ENCODE data around the gene ANKRD13C. TPM values are rescaled to one million over a fixed set of nuclear protein-coding genes. Genes with fewer than 3 reads are reported as not detected.
A peak's percentile ranks its signal among the peaks of the same experiment; 100 is the strongest.
"Not testable (repeated sequence)": the region's sequence is repeated elsewhere in the genome, so short reads cannot be mapped to it uniquely, and the experiment has no call there.

Gene ANKRD13C, protein sequence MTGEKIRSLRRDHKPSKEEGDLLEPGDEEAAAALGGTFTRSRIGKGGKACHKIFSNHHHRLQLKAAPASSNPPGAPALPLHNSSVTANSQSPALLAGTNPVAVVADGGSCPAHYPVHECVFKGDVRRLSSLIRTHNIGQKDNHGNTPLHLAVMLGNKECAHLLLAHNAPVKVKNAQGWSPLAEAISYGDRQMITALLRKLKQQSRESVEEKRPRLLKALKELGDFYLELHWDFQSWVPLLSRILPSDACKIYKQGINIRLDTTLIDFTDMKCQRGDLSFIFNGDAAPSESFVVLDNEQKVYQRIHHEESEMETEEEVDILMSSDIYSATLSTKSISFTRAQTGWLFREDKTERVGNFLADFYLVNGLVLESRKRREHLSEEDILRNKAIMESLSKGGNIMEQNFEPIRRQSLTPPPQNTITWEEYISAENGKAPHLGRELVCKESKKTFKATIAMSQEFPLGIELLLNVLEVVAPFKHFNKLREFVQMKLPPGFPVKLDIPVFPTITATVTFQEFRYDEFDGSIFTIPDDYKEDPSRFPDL
- total RNA-seq = 10 to 100 TPM; 24.7 to 26.9 (median 26.5) TPM

DNA sequence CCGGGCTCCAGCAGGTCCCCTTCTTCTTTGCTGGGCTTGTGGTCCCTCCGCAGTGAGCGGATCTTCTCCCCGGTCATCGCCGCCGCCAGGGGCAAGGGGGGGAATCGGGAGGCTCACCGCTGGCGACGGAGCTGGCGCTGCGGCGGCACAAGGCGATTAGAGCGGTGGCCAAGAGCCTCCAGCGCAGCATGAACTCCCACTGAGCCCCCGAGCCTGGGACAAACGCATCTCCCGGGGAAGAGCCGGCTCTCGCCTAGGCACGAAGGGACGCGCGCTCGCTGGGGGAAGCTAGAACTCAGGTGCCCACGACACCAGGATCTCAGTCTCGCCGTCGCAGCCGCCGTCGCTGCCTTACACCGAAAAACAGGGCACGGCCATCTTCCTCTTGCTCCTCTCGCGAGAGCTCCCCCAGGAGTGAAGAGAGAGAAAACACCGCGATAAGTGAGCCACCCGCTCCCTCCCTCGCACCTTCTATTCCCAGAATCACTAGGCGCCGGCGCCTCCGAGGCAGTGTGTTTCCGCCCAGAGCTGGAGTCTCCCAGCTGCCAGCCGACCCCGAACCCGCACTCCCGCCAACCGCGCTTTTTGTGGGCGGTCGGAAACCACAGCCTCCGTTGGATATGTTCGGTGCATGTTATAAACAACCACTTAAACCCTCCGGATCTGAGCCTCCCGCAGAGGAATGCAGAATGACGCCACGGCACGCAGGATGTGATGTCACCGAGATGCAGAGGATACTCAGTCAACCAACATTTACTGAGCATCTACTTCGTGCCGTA, at the start of gene ANKRD13C:
Gene ANKRD13C (minus strand): TSS at position 391 of the 779 bp plus-strand sequence. CDS start 314 bp downstream, at position 77.
- no peaks in the 10 kb centered on the region for H3K27me3 Mint-ChIP-seq (ENCODE audit: low read depth)
- peaks cover 41% of the 10 kb centered on the region for H3K4me1 Mint-ChIP-seq (ENCODE audit: low read depth)
- peaks cover 6% of the 10 kb centered on the region for H3K36me3 Mint-ChIP-seq (ENCODE audit: insufficient read depth)
- H3K4me3 Mint-ChIP-seq = peak within 1 kb of the TSS; percentile 93
- H3K9me3 Mint-ChIP-seq = no peaks in the 10 kb centered on the region
- DNase-seq = peak; percentile 85
- peak; percentile 92 to 94 for ATAC-seq

DNA sequence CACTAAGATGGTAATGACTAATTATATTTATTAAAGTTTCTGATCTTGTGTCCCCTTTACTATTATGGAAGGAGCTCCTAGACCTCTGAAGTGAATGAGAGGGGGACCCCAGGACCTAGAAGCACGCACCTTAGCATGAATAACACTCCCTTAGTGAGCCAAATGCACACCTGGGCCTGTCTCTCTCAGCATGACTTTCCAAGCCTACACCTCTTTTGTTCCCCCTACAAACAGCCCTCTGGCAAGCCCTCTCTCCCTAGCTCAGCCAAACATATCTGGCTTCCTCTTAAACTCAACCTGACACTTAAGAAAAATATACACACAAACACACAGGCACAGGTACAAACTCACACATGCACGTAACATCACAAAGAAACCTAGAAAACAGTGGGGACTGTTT, 49.2 kb upstream of the ANKRD13C start:
- DNase-seq (no peak), ATAC-seq (no peak)
- Mint-ChIP-seq H3K9me3 (no peaks in the 10 kb centered on the region), H3K36me3 (ENCODE audit: insufficient read depth) (no peaks in the 10 kb centered on the region), H3K4me1 (ENCODE audit: low read depth) (no peaks in the 10 kb centered on the region), H3K4me3 (no peak overlapping the region), H3K27me3 (ENCODE audit: low read depth) (peaks cover 18% of the 10 kb centered on the region)

DNA sequence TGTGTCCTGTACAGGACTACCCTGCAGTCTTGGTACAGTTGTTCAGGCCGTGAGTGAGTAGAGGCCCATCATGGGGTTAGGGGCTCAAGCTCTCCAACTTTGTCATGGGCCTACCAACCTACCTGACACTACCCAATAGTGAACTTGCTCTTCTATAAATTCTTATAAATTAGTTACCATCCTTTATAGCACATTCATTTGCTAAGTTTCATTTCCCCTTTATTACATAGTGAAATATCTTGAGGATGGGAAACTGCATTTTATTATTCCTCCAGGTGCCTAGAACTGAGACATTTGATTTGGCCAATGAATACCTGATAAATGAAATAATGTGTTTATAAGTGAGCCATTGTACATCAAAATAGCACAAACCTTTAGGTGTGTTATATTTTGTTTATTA, 47.5 kb upstream of the ANKRD13C start:
- H3K36me3 Mint-ChIP-seq (ENCODE audit: insufficient read depth) = no peaks in the 10 kb centered on the region
- no peaks in the 10 kb centered on the region for H3K4me1 Mint-ChIP-seq (ENCODE audit: low read depth)
- no peak overlapping the region for H3K4me3 Mint-ChIP-seq
- no peak for ATAC-seq
- H3K9me3 Mint-ChIP-seq = no peaks in the 10 kb centered on the region
- peaks cover 18% of the 10 kb centered on the region for H3K27me3 Mint-ChIP-seq (ENCODE audit: low read depth)
- DNase-seq = no peak

DNA sequence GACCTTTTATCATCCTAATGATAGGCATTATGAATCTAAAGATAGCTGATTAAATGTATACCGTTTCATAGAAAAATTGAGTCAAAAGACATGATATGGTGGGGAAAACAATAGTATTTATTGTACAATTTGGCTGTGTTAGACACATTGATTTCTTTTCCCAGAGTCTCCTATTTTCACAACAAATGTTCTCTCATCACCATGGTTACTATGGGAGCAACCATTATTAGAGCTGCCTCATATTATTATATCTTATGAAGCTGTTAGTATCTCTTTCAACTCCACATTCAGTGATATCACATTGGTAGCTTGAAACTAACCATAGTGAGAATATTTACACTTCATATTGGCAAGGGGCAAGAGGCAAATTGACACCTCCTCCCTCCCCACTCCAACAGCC, 45.8 kb upstream of the ANKRD13C start:
- no peak for ATAC-seq
- no peak overlapping the region for H3K4me3 Mint-ChIP-seq
- no peaks in the 10 kb centered on the region for H3K4me1 Mint-ChIP-seq (ENCODE audit: low read depth)
- H3K27me3 Mint-ChIP-seq (ENCODE audit: low read depth) = peaks cover 18% of the 10 kb centered on the region
- H3K36me3 Mint-ChIP-seq (ENCODE audit: insufficient read depth) = no peaks in the 10 kb centered on the region
- DNase-seq = no peak
- no peaks in the 10 kb centered on the region for H3K9me3 Mint-ChIP-seq

DNA sequence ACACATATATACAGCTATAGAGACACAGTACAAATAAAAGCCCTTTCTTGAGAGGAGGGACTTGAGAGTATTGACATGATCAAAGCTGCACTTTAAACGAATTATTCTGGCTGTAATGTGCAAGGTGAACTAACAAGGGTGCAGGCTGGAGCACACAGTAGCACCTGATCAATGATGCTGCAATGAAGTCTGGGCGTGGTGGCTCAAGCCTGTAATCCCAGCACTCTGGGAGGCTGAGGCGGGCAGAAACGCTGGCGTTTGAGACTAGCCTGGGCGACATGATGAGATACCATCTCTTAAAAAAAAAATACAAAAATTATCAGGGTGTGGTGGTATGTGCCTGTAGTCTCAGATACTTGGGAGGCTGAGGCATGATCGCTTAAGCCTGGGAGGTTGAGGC, 42.5 kb upstream of the ANKRD13C start:
- no peaks in the 10 kb centered on the region for H3K36me3 Mint-ChIP-seq (ENCODE audit: insufficient read depth)
- H3K9me3 Mint-ChIP-seq = no peaks in the 10 kb centered on the region
- ATAC-seq (no peak), DNase-seq (no peak)
- H3K27me3 Mint-ChIP-seq (ENCODE audit: low read depth) = peaks cover 10% of the 10 kb centered on the region
- no peak overlapping the region for H3K4me3 Mint-ChIP-seq
- H3K4me1 Mint-ChIP-seq (ENCODE audit: low read depth) = no peaks in the 10 kb centered on the region

DNA sequence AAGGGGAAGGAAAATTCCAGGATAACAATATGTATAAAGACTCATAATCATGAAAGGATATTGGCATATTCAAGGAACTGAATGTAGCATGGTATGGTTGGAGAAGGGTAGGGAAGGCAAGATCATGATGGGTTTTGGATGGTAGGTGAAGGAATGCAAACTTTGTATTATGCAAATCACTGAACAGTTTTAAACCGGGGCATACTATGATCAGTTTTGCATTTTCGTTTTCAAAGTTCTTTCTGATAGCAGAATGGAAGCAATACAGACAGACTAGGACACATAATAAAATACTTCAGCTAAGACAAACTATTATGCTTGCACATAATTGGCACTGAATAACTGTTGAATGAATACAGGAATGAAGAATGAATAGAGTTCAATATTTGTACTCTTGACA, 42.1 kb upstream of the ANKRD13C start:
- ATAC-seq = no peak

DNA sequence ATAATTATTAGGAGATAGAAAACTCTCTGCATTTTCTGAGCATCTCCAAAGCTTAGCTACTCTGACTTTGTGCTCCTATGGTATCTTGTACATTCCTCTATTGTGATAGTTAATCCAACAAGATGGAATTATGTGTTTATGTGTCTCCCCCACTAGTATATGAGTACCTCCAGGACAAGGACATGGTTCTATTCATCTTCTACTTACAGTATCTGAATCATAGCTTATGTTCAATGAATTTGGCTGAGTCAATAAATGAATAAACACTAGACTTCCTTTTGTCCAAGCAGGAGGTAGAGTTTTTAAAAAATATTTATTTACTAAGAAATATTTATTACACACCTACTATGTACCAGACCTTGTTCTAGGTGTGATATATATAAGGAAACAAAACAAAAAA, 38.1 kb upstream of the ANKRD13C start:
- Mint-ChIP-seq H3K4me1 (ENCODE audit: low read depth) (no peaks in the 10 kb centered on the region), H3K9me3 (no peaks in the 10 kb centered on the region), H3K4me3 (no peak overlapping the region), H3K36me3 (ENCODE audit: insufficient read depth) (no peaks in the 10 kb centered on the region), H3K27me3 (ENCODE audit: low read depth) (peaks cover 12% of the 10 kb centered on the region)
- no peak for ATAC-seq
- no peak for DNase-seq

More for the DNA sequence above, 42.1 kb upstream of the ANKRD13C start:
- no peak for DNase-seq
- H3K4me1 Mint-ChIP-seq (ENCODE audit: low read depth) = no peaks in the 10 kb centered on the region
- H3K27me3 Mint-ChIP-seq (ENCODE audit: low read depth) = peaks cover 10% of the 10 kb centered on the region
- no peak overlapping the region for H3K4me3 Mint-ChIP-seq
- no peaks in the 10 kb centered on the region for H3K36me3 Mint-ChIP-seq (ENCODE audit: insufficient read depth)
- no peaks in the 10 kb centered on the region for H3K9me3 Mint-ChIP-seq

DNA sequence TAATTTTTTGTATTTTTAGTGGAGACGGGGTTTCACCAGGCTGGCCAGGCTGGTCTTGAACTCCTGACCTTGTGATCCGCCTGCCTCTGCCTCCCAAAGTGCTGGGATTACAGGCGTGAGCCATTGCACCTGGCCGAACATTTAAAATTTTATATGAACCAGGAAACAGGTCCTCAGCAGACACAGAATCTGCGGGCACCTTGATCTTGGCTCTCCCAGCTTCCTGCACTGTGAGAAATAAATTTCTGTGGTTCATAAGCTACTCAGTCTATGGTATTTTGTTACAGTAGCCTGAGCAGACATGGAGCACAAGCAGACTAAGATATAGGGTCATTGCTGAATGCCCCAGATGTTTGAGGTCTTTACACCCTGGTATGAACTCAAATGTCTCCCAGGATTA, 33.0 kb upstream of the ANKRD13C start:
- H3K9me3 Mint-ChIP-seq = no peaks in the 10 kb centered on the region
- no peak for ATAC-seq
- no peak overlapping the region for H3K4me3 Mint-ChIP-seq
- no peak for DNase-seq
- H3K36me3 Mint-ChIP-seq (ENCODE audit: insufficient read depth) = no peaks in the 10 kb centered on the region
- H3K27me3 Mint-ChIP-seq (ENCODE audit: low read depth) = peaks cover 10% of the 10 kb centered on the region
- H3K4me1 Mint-ChIP-seq (ENCODE audit: low read depth) = no peaks in the 10 kb centered on the region

DNA sequence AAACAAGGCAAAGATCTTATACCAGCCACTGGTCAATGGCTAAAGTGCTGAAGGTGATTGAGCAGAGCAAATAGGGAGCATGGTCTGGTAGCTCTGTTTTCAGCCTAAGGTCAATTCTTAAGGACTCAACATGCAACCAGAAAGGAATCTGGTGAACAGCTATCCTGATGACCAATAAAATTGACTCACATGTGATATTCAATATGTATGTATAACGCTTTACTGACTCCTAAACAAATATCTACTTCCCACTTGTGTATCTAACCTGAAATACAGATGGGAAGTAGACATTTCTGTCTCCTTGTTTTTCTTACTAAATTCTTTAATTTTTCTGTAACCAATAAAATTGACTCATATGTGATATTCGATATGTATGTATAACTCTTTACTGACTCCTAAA, 31.6 kb upstream of the ANKRD13C start:
- peaks cover 10% of the 10 kb centered on the region for H3K27me3 Mint-ChIP-seq (ENCODE audit: low read depth)

DNA sequence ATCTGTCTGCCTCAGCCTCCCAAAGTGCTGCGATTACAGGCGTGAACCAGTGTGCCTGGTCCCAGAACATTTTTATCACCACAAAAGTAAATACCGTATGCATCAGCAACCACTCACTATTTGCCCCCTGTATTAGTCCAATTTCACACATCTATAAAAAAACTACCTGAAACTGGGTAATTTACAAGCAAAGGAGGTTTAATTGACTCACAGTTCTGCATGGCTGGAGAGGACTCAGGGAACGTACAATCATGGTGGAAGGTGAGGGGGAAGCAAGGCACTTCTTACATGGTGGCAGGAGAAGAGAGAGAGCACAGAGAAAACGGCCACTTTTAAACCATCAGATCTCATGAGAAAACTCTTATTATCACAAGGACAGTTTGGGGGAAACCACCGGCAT, 31.0 kb upstream of the ANKRD13C start:
- no peaks in the 10 kb centered on the region for H3K36me3 Mint-ChIP-seq (ENCODE audit: insufficient read depth)
- no peaks in the 10 kb centered on the region for H3K9me3 Mint-ChIP-seq
- ATAC-seq = no peak
- H3K27me3 Mint-ChIP-seq (ENCODE audit: low read depth) = peaks cover 10% of the 10 kb centered on the region
- no peak for DNase-seq
- no peaks in the 10 kb centered on the region for H3K4me1 Mint-ChIP-seq (ENCODE audit: low read depth)
- no peak overlapping the region for H3K4me3 Mint-ChIP-seq

More for the DNA sequence above, 31.6 kb upstream of the ANKRD13C start:
- no peaks in the 10 kb centered on the region for H3K36me3 Mint-ChIP-seq (ENCODE audit: insufficient read depth)
- no peak for ATAC-seq
- no peak for DNase-seq
- no peak overlapping the region for H3K4me3 Mint-ChIP-seq
- H3K4me1 Mint-ChIP-seq (ENCODE audit: low read depth) = no peaks in the 10 kb centered on the region
- H3K9me3 Mint-ChIP-seq = no peaks in the 10 kb centered on the region

DNA sequence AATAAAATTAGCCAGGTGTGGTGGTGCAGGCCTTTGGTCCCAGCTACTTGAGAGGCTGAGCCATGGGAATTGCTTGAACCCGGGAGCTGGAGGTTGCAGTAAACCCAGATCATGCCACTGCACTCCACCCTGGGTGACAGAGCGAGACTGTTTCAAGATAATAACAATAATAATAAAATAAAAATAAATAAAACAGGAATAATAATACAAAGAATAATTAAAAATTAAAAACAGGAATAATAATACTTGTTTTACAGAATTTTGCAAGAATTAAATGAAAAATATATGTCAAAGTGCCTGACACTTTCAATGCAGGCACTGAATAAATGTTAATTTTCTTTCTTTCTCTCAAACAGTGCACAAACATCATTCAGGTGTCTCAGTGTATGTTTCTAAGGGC, 30.0 kb upstream of the ANKRD13C start:
- Mint-ChIP-seq H3K4me1 (ENCODE audit: low read depth) (no peaks in the 10 kb centered on the region), H3K27me3 (ENCODE audit: low read depth) (peaks cover 10% of the 10 kb centered on the region), H3K4me3 (no peak overlapping the region), H3K36me3 (ENCODE audit: insufficient read depth) (no peaks in the 10 kb centered on the region), H3K9me3 (no peaks in the 10 kb centered on the region)
- ATAC-seq = no peak
- DNase-seq = no peak

DNA sequence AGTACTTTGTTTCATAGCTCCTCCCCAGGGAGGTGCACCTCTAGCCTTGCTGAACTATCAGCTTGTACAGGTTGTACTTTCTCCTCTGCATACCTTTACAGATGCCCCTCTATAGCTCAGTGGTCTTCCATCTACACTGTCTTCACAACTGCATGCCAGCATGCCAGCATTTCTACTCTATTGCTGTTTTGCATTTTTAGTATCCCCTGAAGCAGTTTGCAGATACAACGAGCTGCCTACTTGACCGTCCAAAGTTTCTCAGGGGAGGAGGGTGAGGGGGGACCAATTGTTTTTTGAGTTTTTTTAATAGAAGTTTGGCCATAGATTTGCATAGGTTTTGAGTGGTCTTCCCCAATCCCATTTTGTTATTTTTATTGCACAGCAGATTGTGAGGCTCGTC, 29.0 kb upstream of the ANKRD13C start:
- Mint-ChIP-seq H3K27me3 (ENCODE audit: low read depth) (peaks cover 5% of the 10 kb centered on the region), H3K4me1 (ENCODE audit: low read depth) (no peaks in the 10 kb centered on the region), H3K4me3 (no peak overlapping the region), H3K9me3 (no peaks in the 10 kb centered on the region), H3K36me3 (ENCODE audit: insufficient read depth) (no peaks in the 10 kb centered on the region)
- no peak for DNase-seq
- no peak for ATAC-seq

DNA sequence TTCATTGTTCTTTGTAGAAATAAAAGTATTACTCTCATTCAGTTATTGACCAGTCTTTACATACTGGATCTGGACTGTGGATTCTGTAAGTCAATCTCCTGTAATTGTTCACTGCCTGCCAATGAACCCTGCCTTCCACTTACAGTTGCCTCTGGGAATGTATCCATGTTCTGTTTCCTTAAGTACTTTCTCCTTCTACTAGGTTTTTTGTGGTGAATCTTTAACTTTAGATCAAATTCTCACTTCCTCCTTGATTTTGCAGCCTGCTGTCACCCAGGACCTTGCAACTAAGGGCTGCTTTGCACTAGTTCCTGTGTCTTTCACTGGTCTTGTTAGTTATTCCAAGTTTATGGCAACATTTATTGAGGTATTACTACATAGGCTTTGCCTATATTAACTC, 28.2 kb upstream of the ANKRD13C start:
- Mint-ChIP-seq H3K36me3 (ENCODE audit: insufficient read depth) (no peaks in the 10 kb centered on the region), H3K9me3 (no peaks in the 10 kb centered on the region), H3K27me3 (ENCODE audit: low read depth) (peaks cover 2% of the 10 kb centered on the region), H3K4me1 (ENCODE audit: low read depth) (no peaks in the 10 kb centered on the region), H3K4me3 (no peak overlapping the region)
- DNase-seq (no peak), ATAC-seq (no peak)

DNA sequence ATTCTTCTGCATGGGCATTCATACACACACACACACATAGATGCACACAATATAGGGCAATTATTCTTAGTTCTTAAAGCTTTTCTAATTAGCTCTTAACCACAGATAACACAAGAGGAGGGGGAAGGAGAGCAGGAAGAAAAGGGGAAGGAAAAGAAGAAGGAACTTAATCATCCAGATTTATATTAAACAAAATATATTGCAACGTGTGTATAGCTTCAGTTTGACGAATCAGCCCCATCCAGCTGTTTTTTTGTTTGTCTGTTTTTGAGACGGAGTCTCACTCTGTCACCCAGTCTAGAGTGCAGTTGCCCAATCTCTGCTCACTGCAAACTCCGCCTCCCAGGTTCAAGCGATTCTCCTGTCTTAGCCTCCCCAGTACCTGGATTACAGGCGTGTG, 21.7 kb upstream of the ANKRD13C start:
- DNase-seq (no peak), ATAC-seq (no peak)
- Mint-ChIP-seq H3K36me3 (ENCODE audit: insufficient read depth) (no peaks in the 10 kb centered on the region), H3K27me3 (ENCODE audit: low read depth) (no peaks in the 10 kb centered on the region), H3K9me3 (no peaks in the 10 kb centered on the region), H3K4me3 (no peak overlapping the region), H3K4me1 (ENCODE audit: low read depth) (no peaks in the 10 kb centered on the region)

DNA sequence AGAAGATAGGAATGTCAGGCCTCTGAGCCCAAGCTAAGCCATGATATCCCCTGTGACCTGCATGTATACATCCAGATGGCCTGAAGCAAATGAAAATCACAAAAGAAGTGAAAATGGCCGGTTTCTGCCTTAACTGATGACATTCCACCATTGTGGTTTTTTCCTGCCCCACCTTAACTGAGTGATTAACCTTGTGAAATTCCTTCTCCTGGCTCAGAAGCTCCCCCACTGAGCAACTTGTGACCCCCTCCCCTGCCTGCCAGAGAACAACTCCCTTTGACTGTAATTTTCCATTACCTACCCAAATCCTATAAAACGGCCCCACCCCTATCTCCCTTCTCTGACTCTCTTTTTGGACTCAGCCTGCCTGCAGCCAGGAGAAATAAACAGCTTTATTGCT, 19.1 kb upstream of the ANKRD13C start:
- not testable (repeated sequence) for H3K4me3 Mint-ChIP-seq; H3K27me3 Mint-ChIP-seq (ENCODE audit: low read depth); DNase-seq; H3K36me3 Mint-ChIP-seq (ENCODE audit: insufficient read depth); H3K9me3 Mint-ChIP-seq; ATAC-seq; H3K4me1 Mint-ChIP-seq (ENCODE audit: low read depth)
